Measurements from ENCODE around the gene UBAP2L. TPM values are rescaled to one million over a fixed set of nuclear protein-coding genes. Genes with fewer than 3 reads are reported as not detected.

UBAP2L gene
- total and polyA plus RNA-seq, 9 of the 15 experiments (the other 6 are each of a cell fraction or from before 2014, with no cell fraction given) = 75.0 to 245 (median 119) TPM

DNA sequence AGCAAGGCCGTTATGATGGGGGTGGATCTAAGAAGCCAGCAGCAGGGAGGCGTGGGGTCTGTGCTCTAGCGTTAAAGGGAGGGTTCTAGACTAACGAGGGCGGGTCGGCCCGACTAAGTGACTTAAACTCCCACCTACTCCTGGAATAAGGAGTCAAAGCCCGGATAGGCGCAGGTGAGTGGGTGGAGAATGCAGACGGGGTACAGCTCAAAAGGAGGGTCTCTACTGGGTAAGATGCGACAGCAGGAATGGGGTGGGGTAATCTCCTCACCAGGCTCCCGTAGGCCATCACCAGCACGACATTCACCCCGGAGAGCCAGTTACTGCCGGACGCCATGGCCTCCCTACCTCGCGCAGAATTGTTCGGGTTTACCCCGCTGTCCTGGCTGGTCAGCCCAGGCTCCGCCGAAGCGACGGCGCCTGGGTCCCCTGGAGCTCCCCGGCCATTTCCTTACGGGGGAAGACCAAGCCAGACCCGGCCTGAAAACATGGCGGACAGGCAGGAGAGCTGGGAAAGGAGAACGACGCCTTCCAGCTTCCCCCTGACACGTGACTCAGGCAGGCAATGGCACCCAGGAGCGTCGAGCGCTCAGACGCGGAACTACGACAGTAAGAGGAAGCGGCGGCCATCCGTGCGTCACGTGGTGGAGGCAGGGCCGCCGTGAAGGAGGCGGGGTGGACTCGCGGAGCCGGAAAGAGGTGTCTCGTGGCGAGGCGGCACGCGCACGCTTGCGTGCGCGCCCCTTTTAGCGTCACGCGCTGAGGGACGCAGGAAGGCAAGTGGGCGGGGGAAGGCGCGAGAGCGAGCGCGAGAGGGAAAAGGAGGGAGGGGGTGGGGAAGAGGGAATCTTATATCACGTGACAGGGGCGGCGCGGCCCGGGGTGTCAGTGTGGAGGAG is at the start of gene UBAP2L (continued):
- TF ChIP-seq TEAD2 (tag; IDR thresholded peaks at IDR 0.05) = no peak
- peak; percentile 85 for TF ChIP-seq TAF7 (tag; IDR thresholded peaks at IDR 0.05)
- no peak for TF ChIP-seq CHAMP1 (IDR thresholded peaks at IDR 0.05)
- no peak for TF ChIP-seq FOS (IDR thresholded peaks at IDR 0.05; ENCODE audit: extremely low read depth, insufficient read length)
- TF ChIP-seq HDAC2 (IDR thresholded peaks at IDR 0.05) = no peak
- TF ChIP-seq BCL6 (CRISPR knock-in tag; IDR thresholded peaks at IDR 0.05) = no peak
- peak; percentile 75 for TF ChIP-seq SP1 (CRISPR knock-in tag; IDR thresholded peaks at IDR 0.05)
- peak; percentile 93; the same call in 1 of the 2 replicates for TF ChIP-seq GTF2E2 (tag; IDR thresholded peaks at IDR 0.05)

- ATAC-seq = no peak
- intact Hi-C loops (cut with micrococcal nuclease) (no loop called here), in situ Hi-C loops (cut with MboI) (no loop called here)
- peak; percentile 6 for FAIRE-seq
- Histone ChIP-seq H3K9ac (ENCODE audit: insufficient read depth in 1 of 2, low read depth in 2 of 2, low read length in 2 of 2) (no peak overlapping the region), H4K20me1 (replicated peaks; ENCODE audit: control insufficient read depth, insufficient read depth, low read length) (0 out of 2 replicates have a peak, but pooled peaks cover 3% of the 10 kb centered on the region), H3K9me1 (ENCODE audit: control insufficient read depth, insufficient read depth, low read length) (no peaks in the 10 kb centered on the region), H3K4me2 (ENCODE audit: insufficient read depth, low read length) (no peak overlapping the region), H2AFZ (ENCODE audit: low read depth, low read length) (no peak overlapping the region), H3K36me3 (ENCODE audit: control insufficient read depth, insufficient read depth, low read length) (peaks cover 93% of the 10 kb centered on the region), H3K27me3 (ENCODE audit: control insufficient read depth in 2 of 2, insufficient read depth in 2 of 2, low read length in 2 of 2) (no peaks in the 10 kb centered on the region), H3K4me1 (replicated peaks in 1 of 2; ENCODE audit: control insufficient read depth in 2 of 2, insufficient read depth in 2 of 2, low read length in 2 of 2) (no peaks in the 10 kb centered on the region), H3K4me3 (no peak overlapping the region), H3K79me2 (ENCODE audit: control insufficient read depth, insufficient read depth, low read length) (peaks cover 32% of the 10 kb centered on the region), H3K9me3 (replicated peaks; ENCODE audit: control insufficient read depth, insufficient read depth, low read depth, low read length) (no peaks in the 10 kb centered on the region), H3K27ac (ENCODE audit: extremely low read depth, low read depth, low read length) (no peak overlapping the region)
- TF ChIP-seq ZNF274 (IDR thresholded peaks at IDR 0.05; ENCODE audit: borderline replicate concordance, low read depth, low read length) (no peak), TCF3 (CRISPR knock-in tag; IDR thresholded peaks at IDR 0.05) (no peak), GTF2F1 (IDR thresholded peaks at IDR 0.05; ENCODE audit: low read depth, low read length) (no peak), ZNF239 (CRISPR knock-in tag; IDR thresholded peaks at IDR 0.05) (no peak), DIDO1 (tag; IDR thresholded peaks at IDR 0.05; ENCODE audit: low read depth) (no peak), POLR2AphosphoS5 (IDR thresholded peaks at IDR 0.05; ENCODE audit: control insufficient read depth, insufficient read depth, low read depth, low read length) (peak; percentile 18; the same call in 1 of the 2 replicates), NCOA6 (IDR thresholded peaks at IDR 0.05) (no peak)
- TF ChIP-seq, protein P1, sequence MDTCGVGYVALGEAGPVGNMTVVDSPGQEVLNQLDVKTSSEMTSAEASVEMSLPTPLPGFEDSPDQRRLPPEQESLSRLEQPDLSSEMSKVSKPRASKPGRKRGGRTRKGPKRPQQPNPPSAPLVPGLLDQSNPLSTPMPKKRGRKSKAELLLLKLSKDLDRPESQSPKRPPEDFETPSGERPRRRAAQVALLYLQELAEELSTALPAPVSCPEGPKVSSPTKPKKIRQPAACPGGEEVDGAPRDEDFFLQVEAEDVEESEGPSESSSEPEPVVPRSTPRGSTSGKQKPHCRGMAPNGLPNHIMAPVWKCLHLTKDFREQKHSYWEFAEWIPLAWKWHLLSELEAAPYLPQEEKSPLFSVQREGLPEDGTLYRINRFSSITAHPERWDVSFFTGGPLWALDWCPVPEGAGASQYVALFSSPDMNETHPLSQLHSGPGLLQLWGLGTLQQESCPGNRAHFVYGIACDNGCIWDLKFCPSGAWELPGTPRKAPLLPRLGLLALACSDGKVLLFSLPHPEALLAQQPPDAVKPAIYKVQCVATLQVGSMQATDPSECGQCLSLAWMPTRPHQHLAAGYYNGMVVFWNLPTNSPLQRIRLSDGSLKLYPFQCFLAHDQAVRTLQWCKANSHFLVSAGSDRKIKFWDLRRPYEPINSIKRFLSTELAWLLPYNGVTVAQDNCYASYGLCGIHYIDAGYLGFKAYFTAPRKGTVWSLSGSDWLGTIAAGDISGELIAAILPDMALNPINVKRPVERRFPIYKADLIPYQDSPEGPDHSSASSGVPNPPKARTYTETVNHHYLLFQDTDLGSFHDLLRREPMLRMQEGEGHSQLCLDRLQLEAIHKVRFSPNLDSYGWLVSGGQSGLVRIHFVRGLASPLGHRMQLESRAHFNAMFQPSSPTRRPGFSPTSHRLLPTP (IDR thresholded peaks at IDR 0.05; ENCODE audit: borderline replicate concordance, extremely low read depth, insufficient read length) = no peak
- WGBS (ENCODE audit: insufficient coverage, low coverage, missing lambda C conversion rate) = 95% methylated on average over 4 of the region's 4 CpGs
- POLR2A ChIA-PET = interaction anchor here (0.6 to 1.4 kb wide), 5 partner anchors 8 to 181 kb away, joined by 3 to 4 read pairs (median 3); partner anchors contain the start of gene RPS27
- BruUV-seq (replicated peaks) = no TSS peak
- DNase-seq (ENCODE audit: extremely low read depth in 1 of 4, low spot score in 3 of 4) = no peak
- CTCF ChIA-PET (ENCODE audit: low intra/inter-chr PET ratio) = no interaction called here
Measured at GRCh38 chr1:154171223-154171583, 49.6 kb upstream of the UBAP2L start.
